HL-60 (cell line): ENCODE data around the gene TRAF3IP3.

ENCODE experiments used
- DNase-seq, 2 experiments: peaks; one replicate each; pipeline ENCODE4 v3.0.0-alpha.2; 2010 to 2020; ENCODE audit warnings: low read depth in 1 of 2, low spot score in 1 of 2
- H3K27ac ChIP-seq: fragments of 250-450 bp; sonication (Bioruptor Pico); replicated peaks from 2 replicates; pipeline ENCODE4 v1.5.1; 2020; ENCODE audit warnings: mild to moderate bottlenecking, moderate library complexity
- H3K27me3 ChIP-seq: fragments of 250-450 bp; sonication (Bioruptor Pico); 2 replicates; pipeline ENCODE4 v1.5.1; 2021; ENCODE audit warnings: mild to moderate bottlenecking, moderate library complexity; ENCODE audit not compliant: insufficient read depth, poor library complexity, severe bottlenecking
- H3K4me3 ChIP-seq: replicated peaks from 2 replicates; pipeline ENCODE4 v1.5.1; 2011; ENCODE audit warnings: mild to moderate bottlenecking, control low read depth, low read length; ENCODE audit not compliant: insufficient read depth
- GABPA ChIP-seq: IDR thresholded peaks from 2 replicates; pipeline ENCODE4 v1.6.1; 2012; ENCODE audit warnings: low read depth
- POLR2AphosphoS5 ChIP-seq: IDR thresholded peaks from 2 replicates; pipeline ENCODE4 v1.6.1; 2012; ENCODE audit warnings: low read depth
- SPI1 ChIP-seq: IDR thresholded peaks from 2 replicates; pipeline ENCODE4 v1.6.1; 2012; ENCODE audit warnings: low read depth, mild to moderate bottlenecking, borderline replicate concordance
- TF ChIP-seq, protein P1 (sequence below): IDR thresholded peaks from 2 replicates; pipeline ENCODE4 v1.6.1; 2012; ENCODE audit warnings: low read depth; ENCODE audit not compliant: insufficient replicate concordance
- TF ChIP-seq, protein P2 (sequence below): IDR thresholded peaks from one replicate; pipeline ENCODE4 v1.5.1; 2011; ENCODE audit warnings: low read length, control low read depth, inconsistent platforms; ENCODE audit not compliant: insufficient read depth

TRAF3IP3 gene

GRCh38 chr1:209727785-209728184 is 28.1 kb upstream of the TRAF3IP3 start:
- no peak overlapping the region for H3K4me3 ChIP-seq
- TF ChIP-seq POLR2AphosphoS5 (no peak), GABPA (no peak), SPI1 (no peak)
- TF ChIP-seq, protein P1, sequence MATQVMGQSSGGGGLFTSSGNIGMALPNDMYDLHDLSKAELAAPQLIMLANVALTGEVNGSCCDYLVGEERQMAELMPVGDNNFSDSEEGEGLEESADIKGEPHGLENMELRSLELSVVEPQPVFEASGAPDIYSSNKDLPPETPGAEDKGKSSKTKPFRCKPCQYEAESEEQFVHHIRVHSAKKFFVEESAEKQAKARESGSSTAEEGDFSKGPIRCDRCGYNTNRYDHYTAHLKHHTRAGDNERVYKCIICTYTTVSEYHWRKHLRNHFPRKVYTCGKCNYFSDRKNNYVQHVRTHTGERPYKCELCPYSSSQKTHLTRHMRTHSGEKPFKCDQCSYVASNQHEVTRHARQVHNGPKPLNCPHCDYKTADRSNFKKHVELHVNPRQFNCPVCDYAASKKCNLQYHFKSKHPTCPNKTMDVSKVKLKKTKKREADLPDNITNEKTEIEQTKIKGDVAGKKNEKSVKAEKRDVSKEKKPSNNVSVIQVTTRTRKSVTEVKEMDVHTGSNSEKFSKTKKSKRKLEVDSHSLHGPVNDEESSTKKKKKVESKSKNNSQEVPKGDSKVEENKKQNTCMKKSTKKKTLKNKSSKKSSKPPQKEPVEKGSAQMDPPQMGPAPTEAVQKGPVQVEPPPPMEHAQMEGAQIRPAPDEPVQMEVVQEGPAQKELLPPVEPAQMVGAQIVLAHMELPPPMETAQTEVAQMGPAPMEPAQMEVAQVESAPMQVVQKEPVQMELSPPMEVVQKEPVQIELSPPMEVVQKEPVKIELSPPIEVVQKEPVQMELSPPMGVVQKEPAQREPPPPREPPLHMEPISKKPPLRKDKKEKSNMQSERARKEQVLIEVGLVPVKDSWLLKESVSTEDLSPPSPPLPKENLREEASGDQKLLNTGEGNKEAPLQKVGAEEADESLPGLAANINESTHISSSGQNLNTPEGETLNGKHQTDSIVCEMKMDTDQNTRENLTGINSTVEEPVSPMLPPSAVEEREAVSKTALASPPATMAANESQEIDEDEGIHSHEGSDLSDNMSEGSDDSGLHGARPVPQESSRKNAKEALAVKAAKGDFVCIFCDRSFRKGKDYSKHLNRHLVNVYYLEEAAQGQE: no peak
- TF ChIP-seq, protein P2, sequence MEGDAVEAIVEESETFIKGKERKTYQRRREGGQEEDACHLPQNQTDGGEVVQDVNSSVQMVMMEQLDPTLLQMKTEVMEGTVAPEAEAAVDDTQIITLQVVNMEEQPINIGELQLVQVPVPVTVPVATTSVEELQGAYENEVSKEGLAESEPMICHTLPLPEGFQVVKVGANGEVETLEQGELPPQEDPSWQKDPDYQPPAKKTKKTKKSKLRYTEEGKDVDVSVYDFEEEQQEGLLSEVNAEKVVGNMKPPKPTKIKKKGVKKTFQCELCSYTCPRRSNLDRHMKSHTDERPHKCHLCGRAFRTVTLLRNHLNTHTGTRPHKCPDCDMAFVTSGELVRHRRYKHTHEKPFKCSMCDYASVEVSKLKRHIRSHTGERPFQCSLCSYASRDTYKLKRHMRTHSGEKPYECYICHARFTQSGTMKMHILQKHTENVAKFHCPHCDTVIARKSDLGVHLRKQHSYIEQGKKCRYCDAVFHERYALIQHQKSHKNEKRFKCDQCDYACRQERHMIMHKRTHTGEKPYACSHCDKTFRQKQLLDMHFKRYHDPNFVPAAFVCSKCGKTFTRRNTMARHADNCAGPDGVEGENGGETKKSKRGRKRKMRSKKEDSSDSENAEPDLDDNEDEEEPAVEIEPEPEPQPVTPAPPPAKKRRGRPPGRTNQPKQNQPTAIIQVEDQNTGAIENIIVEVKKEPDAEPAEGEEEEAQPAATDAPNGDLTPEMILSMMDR: no peak
- H3K27me3 ChIP-seq: no peaks in the 10 kb centered on the region
- DNase-seq: no peak
- H3K27ac ChIP-seq: no peak overlapping the region

DNA sequence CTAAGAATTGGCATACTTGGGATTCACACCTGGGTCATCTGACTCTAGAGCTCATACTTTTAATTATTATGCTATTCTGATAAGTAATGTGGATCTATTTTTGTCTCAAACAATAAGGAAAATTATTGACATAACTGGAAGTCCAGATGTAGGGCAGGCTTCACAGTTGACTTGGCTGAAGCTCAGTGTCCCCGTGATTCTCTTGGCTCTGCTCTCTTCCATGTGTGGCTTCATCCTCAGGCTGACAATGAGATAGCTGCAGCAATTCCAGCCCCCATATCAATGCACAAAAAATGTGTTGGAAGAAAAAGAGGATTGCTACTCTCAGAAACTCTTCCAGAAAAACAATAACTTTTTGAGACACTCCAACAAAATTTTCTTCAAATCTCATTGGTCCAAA is 27.4 kb upstream of the TRAF3IP3 start:
- TF ChIP-seq, protein P2: no peak
- TF ChIP-seq SPI1 (no peak), POLR2AphosphoS5 (no peak), GABPA (no peak)
- TF ChIP-seq, protein P1: no peak
- no peaks in the 10 kb centered on the region for H3K27me3 ChIP-seq
- no peak overlapping the region for H3K4me3 ChIP-seq
- H3K27ac ChIP-seq: no peak overlapping the region
- DNase-seq: no peak

DNA sequence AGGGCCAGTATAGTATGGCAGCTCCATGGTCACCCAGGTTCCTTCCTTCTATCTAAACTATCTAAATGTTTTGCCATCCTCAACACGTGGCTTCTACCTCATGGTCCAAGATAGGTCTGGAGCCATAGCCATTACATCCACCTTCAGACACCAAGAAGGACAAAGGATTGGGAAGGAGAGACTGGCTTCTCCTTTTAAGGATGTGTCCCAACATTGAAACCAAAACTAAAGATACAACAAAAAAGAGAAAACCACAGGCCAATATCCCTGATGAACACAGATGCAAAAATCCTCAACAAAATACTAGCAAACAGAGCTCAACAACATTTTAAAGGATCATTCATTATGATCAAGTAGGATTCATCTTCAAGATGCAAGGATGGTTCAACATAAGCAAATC is 26.4 kb upstream of the TRAF3IP3 start:
- H3K27me3 ChIP-seq: no peaks in the 10 kb centered on the region
- no peak for TF ChIP-seq GABPA
- TF ChIP-seq, protein P2: no peak
- TF ChIP-seq POLR2AphosphoS5: no peak
- no peak for TF ChIP-seq SPI1
- TF ChIP-seq, protein P1: no peak
- no peak overlapping the region for H3K27ac ChIP-seq
- no peak for DNase-seq
- no peak overlapping the region for H3K4me3 ChIP-seq
